Activated CD4-positive, alpha-beta T cell treated with anti-CD3 and anti-CD28 coated beads for 1 hour (primary cell): ENCODE results near the gene ST3GAL3.

Experiments used
- DNase-seq: peaks from one replicate; pipeline ENCODE4 v3.0.0-alpha.2; 2020

ST3GAL3 gene

DNA sequence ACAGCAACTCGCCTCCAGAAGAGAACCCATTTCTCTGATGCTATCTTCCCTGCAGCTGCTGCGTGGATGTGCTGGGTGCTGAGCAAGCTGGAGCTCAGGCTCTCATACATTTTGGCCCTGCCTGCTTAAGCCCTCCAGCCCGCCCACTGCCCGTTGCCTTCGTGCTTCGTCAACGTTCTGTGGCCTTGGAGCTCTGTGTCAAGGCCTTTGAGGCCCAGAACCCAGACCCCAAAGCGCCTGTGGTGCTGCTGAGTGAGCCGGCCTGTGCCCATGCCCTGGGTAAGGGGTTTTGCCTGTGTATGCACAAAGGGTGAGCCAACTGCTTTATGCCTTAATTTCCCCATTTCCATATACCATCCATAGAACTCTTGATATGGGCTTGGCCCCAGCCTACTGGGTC, 263.6 kb downstream of the ST3GAL3 start:
- no peak for DNase-seq

- DNase-seq: no peak
Observed at GRCh38 chr1:43971336-43971980, 264.1 kb downstream of the ST3GAL3 start.

DNA sequence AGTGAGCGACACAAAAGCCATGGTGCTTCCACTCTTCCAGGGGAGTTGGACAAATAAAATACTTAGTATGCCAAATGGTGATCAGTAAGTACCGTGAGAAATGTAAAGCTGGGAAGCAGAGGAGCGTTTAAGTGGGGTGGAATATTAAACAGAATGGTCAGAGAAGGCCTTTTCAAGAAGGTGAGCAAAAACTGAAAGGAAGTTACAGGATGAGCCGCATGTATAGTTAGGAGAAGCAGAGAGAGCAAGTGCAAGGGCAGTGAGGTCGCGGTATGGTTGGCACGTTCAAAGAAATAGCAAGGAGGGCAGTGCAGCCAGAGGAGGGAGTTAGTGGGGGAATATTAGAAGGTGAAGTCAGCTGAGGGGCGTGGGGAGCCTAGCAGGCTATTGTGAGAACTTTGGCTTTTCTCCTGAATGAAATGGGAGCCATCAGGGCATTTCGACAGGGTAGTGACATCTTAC, 266.7 kb downstream of the ST3GAL3 start:
- DNase-seq: no peak

DNA sequence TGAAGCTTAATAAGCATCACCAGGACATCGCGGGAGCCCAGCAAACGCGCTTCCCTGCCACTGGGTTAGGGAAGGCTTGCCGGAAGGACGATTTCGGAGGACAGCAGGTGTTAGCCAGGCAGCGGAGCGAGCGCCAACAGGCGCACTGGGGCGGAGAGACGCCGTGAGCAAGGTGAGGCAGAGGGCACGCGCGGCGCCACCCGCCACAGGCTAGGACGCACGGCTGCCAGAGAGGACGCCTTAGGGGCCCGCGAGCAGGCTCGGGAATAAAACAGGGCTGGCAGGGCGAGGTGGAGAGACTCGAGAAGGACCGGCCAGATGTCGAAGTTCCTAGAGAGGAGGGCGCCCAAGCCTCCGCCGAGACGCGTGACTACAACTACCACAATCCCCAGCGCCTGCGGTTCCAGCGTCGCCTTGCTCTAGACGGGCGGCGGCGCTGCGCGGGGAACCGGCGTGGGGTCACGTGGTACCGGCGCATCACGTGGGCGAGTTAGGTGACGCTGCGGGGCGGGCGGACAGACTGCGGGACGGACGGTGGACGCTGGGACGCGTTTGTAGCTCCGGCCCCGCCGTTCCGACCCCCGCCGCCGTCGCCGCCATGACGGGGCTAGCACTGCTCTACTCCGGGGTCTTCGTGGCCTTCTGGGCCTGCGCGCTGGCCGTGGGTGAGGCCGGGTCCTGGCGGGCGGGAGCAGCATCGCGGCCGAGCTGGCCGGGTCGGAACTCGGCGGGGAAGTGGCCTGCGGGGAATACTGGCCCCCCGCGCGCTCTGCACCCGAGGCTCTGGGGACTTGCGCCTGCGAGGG, 267.3 kb downstream of the ST3GAL3 start, which contains the start of gene ATP6V0B:
TSS of gene ATP6V0B (plus strand) at position 518 of the 806 bp plus-strand sequence. CDS start at position 599, 81 bp downstream.
- peak; percentile 88 for DNase-seq

DNA sequence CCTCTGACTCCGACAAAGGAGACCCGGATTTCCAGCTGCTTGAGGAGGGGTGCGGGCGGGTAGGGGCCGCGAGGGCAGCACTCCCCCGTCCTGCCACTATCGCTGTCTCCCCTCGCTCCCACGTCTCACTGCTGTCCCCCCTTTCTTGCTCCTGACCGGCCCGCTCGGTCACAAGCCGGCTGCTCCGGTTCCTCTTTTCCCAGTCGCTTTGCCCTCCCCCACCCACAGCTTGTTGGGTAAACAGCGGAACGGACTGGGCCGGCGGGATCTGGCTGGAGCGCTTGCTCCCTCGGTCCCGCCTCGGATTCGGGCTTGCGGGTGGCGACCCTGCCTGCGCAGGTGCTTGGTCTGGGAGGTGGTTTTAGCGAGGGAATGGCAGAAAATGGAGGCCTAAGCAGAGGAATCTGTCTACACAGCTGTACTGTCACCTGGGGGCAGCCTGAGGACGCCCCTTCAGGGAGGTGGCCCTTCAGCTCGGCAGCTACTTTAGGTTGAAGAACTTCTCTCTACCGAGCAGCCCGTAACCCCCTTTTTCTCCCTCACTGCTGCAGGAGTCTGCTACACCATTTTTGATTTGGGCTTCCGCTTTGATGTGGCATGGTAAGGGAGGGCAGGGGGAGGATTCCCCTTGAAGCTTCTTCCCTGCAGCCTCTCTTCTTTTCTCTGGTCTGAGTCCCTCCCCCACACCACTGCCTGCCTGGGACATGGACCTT, 268.1 kb downstream of the ST3GAL3 start:
- DNase-seq: no peak

- DNase-seq: no peak
Observed at GRCh38 chr1:43976045-43976444, 268.7 kb downstream of the ST3GAL3 start.

- DNase-seq: no peak
Observed at GRCh38 chr1:43976890-43977289, 269.6 kb downstream of the ST3GAL3 start.

DNA sequence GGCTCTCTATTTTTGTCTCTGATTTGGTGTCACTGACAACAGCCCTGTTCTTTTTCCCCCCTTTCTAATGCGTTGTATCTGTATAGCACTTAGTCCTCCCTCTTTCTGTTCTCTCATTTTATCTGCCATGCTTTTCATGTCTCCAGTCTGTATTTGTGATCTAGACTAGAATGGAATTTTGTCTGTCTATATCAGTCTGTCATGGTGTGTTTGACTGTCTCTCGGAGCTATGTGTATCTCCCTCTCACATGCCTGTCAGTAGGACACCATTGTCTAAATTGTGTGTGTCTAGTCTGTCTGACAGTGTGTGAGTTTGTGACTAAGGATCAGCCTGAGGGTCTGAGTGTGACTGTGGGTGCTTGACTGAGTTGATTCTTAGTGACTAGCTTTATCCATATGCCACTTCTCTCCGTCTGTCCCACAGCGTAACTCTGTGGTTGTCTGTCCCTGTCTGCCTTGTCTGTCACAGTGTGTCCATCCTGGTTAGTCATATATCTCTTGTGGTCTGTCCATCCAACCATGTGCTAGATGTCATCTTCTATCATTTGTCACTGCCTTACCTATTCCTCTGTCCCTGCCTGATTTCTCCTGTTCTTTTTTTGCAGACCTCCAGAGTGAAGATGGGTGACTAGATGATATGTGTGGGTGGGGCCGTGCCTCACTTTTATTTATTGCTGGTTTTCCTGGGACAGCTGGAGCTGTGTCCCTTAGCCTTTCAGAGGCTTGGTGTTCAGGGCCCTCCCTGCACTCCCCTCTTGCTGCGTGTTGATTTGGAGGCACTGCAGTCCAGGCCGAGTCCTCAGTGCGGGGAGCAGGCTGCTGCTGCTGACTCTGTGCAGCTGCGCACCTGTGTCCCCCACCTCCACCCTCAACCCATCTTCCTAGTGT, 270.3 kb downstream of the ST3GAL3 start:
- no peak for DNase-seq

- no peak for DNase-seq
Observed at GRCh38 chr1:43978264-43978550, 270.9 kb downstream of the ST3GAL3 start.

- no peak for DNase-seq
Observed at GRCh38 chr1:43978551-43979260, 271.4 kb downstream of the ST3GAL3 start, which contains the start of gene B4GALT2. TSS of gene B4GALT2 (plus strand) at chr1:43979210. CDS start at chr1:43981161, 1,951 bp downstream.

- no peak for DNase-seq
Observed at GRCh38 chr1:43979261-43979527, 271.9 kb downstream of the ST3GAL3 start.

- DNase-seq: no peak
Observed at GRCh38 chr1:43979528-43980254, 272.4 kb downstream of the ST3GAL3 start.

GRCh38 chr1:43980255-43981134, 273.2 kb downstream of the ST3GAL3 start:
- DNase-seq: no peak
